Colon (tissue), 2 donors: ENCODE results near the gene LNX2.
A peak's percentile ranks its signal among the peaks of the same experiment; 100 is the strongest.

Source experiments
- FAIRE-seq: peaks from 2 replicates; lab custom pipeline; 2012; peaks lifted over from hg19 to GRCh38; lab: Jason Lieb, UNC
- donor health status: control.
- donor health status: control.

The LNX2 gene

DNA sequence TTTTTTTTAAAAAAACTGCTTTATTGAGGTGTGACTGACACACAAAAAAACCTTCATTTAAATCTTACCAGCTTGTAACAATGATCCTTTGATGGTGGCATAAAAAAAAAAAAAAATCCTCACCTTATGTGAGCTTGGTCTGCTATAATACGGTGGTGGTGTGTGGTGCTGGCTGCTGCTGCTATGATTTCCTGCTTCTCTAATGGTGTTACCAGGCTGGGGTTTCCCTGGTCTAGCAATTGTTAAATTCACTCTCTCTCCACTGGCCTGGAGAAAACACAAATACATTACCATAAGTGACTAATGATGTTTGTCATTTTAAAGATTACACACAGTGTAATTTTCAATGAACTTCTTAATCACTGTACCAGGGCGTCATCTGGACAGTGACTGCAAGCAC, 60.6 kb downstream of the LNX2 start:
- FAIRE-seq = no peak

DNA sequence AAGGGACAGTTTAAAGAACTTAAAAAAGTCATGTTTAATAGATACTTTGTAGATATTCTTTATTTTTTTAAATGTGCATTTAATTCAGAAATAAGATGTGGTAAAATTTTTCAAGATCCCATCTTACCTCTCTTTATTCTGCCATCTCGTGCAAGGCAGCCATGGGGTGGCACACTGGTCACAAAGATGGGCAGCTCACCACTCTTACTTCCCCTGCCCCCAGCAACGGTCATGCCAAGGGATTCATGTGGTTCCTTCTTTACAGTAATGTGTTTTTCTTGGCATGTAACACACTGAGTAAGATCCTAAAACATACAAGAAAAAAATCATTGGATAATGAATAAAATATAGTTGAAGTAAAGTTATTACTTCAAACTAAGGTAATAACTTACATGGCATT, 64.2 kb downstream of the LNX2 start:
- no peak for FAIRE-seq

DNA sequence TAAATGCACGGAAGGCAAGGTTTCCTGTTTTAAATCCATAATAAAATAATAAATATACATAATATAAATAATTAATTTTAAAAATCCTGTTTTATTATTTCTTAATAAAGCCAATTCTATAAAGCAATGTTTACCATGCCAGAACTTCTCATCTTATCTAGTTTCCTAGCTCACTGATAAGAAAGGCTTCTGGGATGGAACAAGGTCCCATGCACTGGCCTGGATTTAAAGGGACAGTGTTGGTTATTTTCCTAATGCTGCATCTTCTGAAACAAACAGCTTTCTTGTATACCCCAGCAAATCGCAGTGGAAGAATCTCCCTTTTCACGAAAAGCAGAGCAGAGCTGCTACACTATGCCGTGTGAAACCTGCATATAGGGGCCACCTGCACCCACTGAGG, 68.8 kb downstream of the LNX2 start:
- no peak for FAIRE-seq

GRCh38 chr13:27549406-27549981, 70.8 kb downstream of the LNX2 start:
- peak; percentile 68 for FAIRE-seq

DNA sequence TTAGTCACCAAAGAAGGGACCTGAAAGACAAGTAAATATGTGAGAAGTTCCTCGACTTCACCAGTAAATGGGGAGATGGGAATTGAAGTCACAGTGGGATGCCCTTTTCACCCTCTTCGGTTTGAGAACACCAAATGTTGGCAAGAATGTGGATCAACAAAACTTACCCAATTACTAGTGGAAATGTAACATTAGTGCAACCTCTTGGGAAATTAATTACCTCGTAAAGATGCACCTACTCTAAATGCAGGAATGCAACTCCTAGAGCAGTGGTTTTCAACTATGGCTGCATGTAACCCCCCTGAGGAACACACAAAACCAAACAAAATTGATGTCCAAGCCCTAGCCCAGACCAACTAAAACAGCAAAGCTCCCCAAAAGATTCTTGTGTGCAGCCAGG, 78.1 kb downstream of the LNX2 start:
- no peak for FAIRE-seq

GRCh38 chr13:27541386-27541785, 78.9 kb downstream of the LNX2 start:
- FAIRE-seq = no peak

DNA sequence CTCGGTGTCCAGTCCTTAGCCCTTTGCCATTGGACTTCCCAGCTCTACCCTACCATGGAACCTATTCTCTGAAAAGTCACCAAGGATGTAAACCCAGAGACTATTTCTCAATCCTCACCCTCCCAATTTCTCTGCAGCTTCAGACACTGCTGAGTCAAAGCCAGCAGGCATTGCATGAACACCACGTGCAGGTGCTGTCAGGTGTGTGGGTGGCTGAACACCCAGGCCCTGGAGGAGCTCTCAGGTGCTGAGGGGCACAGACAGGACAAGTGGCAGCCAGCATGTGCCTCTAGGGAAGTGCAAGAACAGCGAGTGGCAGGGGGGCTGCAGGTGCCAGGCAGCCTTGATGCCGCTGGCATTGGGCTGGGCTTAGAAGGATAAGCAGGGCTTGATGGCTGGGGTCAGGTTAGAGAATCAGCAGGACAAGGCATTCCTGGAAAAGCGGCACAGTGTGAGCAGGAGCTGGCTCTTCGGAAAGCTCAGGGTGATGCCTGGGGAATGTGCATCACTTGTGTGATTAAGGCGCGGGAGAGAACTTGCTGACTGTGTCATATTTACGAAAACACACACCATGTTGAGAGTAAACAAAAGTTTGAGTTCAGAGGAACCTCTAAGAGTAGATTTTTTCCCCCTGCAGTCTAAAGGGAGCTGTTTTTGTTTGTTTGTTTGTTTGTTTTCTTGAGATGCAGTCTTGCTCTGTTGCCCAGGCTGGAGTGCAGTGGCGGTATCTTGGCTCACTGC, 83.8 kb downstream of the LNX2 start:
- FAIRE-seq = no peak

DNA sequence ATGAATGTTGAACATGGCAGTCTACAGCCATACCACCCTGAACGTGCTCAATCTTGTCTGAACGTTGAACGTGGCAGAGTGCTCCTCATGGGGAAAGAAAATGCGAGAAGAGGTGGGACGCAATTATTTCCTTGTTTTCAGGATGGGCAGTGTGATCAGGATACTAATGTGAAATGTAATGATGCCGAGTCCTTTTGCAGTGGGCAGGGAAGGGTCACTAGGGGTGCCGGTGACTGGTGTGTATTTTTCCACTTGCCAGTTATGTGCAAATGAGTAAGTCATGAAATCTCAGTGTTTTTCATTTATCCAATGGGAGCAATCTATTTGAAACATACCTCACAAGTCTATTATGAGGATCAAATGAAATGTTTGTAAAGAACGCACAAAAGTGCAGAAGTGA, 84.8 kb downstream of the LNX2 start:
- FAIRE-seq = no peak

DNA sequence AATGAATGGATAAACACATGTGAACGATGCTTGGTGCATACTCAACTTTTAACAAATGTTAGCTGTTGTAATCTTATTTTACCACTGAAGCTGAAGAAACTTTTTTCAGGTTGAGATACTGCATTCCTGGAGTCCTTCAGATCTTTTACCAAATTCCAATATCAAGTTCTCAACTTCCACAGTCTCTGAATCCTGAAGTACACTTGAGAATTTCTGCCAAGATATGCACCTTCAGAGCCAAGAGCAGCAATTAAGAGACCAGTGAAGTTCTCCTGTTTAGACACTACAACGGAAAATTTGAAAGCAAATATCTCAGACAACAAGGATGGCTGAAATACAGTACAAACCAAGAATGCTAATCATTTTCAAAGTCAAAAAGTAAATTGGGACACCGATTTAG, 85.3 kb downstream of the LNX2 start:
- FAIRE-seq = no peak

GRCh38 chr13:27534108-27534980, 86.0 kb downstream of the LNX2 start:
- no peak for FAIRE-seq

DNA sequence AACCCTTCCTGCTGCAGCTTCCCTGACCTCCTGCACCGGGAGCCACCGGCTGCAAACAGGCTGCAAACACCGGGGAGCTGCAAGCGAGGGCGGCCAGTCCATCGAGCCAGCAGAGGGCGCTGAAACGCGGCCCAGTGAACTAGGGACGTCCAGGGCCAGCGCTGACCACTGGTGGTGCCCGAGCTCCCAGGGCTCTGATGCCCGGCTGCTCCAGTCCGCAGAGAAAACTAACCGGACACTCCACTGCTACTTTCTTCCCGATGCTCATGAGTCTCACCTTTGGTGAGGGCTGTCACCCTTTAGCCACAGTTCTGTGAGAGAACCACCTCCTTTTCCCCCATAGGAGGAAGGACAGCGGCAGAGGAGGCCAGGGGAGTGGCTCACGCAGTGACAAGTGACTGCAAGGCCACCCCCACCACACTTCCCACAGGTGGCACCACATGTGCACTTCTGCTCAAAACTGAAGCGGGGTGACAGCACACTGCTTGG, 87.1 kb downstream of the LNX2 start:
- FAIRE-seq = no peak

DNA sequence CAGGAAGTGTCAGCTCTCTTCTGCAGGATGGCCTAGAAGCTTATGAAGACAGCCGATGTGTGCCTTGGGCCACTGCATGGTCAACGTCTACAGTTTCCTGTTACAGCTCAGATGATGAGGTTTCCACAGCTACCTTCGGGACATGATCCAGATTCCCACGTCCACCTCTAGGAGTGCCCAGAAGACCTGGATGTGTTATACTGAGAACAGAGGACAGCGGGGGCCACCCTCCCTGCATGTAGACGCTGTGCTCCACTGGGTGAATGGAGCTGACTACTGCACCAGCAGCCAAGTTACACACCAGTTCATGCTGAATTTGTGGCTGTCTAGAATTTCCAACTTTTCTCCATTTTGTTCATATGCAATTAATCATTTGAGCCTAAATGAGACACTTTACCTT, 91.4 kb downstream of the LNX2 start:
- FAIRE-seq = no peak

DNA sequence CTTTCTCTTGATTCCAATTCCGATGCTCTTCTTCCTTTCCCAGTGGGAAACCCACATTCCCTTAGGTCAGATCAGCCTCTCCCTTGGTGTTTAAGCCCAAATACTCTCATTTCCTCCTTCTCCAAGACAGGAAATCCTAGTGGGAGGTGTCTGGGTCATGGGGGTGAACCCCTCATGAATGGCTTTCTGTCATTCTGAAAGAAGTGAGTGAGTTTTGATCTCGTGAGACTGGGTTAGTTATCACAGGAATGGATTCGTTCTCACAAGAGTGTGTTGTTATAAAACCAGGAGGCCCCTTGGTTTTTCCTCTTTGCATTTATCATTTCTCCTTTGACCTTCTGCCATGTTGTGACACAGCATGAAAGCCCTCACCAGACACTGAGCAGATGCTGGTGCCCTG, 93.8 kb downstream of the LNX2 start:
- FAIRE-seq = no peak

- no peak for FAIRE-seq
These were observed 95.1 kb downstream of the LNX2 start for GRCh38 chr13:27524981-27525975.

- no peak for FAIRE-seq
These were observed 96.8 kb downstream of the LNX2 start for GRCh38 chr13:27523346-27524073.

DNA sequence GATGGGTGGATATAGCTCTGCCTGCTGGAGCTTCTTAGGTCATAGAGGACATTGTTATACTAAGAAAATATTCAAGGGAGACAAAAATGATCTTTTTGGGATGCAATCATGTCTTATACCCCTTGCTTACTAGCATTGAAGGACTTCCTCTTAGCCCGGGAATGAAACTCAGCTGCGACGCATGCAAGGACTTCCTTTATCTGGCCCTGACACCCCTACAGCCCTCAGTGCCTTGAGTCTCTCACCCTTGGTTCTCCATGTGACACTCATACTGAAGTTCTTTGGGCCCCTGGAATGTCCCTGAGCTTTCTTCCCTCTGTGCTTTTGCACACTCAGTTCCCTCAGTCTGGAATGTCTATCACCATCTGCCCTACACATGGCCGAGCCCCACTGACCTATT, 97.5 kb downstream of the LNX2 start:
- no peak for FAIRE-seq

DNA sequence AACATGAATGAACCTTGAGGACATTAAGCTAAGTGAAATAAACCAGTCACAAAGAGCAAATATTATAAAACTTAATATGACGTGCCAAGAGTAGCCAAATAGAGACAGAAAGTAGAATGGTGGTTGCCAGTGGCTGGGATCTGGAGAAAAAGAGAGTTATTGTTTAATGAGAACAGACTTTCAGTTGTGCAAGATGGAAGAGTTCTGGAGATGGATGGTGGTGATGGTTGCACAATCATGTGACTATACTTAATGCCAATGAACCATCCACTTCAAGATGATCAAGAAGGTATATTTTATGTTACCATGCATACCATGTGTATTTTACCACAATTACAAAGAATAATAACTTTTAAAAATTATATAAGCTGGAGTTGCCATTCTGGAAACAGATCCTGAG, 104.2 kb downstream of the LNX2 start:
- no peak for FAIRE-seq

DNA sequence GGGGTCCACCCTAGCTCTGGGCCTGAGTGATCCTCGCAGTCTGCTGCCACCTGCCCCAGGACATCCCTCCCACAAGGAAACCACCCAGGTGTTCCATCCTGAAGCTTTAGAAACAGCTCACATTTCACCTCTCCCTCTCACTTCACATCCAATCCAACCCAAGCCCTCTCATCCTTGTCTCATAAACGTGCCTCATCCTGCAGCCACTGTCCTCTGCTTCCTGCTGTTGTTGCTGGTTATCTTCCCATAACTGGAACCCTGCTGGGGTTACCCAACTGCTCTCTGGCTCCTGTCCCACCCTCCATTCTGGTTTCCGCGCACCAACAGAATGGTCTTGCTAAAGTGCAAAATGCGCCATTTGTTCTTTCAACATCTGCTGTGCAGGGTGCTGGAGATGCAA, 110.2 kb downstream of the LNX2 start:
- no peak for FAIRE-seq

DNA sequence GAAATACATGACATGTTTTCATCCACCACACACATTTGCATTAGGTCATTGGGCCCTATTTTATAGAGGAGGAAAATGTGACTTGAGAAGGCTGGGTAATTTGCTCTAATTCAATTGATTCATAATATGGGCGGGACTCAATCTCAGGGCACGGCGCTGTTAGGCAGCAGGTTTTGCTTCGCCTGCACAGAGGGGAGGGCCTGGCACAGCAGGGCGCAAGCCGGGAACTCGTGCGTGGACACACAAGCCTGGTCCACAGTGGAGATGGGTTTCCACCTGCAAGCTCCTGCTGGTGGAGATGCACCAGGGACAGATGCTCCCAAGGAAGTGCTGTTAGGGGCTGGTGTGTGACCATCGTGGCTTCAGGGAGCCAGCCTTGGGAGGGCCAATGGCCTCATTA, 111.5 kb downstream of the LNX2 start:
- no peak for FAIRE-seq

DNA sequence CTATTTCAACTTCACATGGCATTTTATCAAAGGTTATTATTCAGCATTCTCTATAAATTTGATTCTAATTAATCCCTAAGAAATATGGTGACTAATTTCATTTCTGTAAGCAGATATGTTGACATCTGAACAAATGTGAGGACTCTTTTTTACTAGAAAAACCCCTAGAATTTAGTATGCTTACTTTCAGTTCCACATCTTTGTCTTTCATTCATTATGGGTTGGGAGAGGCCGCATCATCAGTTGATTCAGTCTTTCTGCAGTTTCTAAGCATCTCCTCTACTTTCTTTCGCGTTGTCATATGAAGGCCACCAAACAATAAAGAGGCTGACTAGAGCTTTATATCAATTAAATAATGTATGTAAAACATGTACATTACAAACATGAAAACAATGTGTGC, 114.5 kb downstream of the LNX2 start:
- FAIRE-seq = no peak

- no peak for FAIRE-seq
These were observed 115.5 kb downstream of the LNX2 start for GRCh38 chr13:27504868-27505194.
